Karpas-422 (cell line): ENCODE results near the gene TTC33. TPM values are rescaled to one million over a fixed set of nuclear protein-coding genes. Genes with fewer than 3 reads are reported as not detected.

Experiments
- DNase-seq: peaks from one replicate; pipeline ENCODE4 v3.0.0-alpha.2; 2015
- H2AFZ ChIP-seq: fragments of 200-600 bp; sonication (generic); 2 replicates; pipeline ENCODE4 v1.6.1; 2014; ENCODE audit warnings: antibody characterized with exemption, low read length, mixed read lengths
- H3K27ac ChIP-seq: fragments of 200-600 bp; sonication (generic); 2 replicates; pipeline ENCODE4 v1.5.1; 2014; ENCODE audit warnings: mild to moderate bottlenecking, low read length, moderate library complexity
- H3K27me3 ChIP-seq: fragments of 200-600 bp; sonication (generic); 2 replicates; pipeline ENCODE4 v1.6.1; 2014; ENCODE audit warnings: low read length, mixed read lengths
- H3K36me3 ChIP-seq: fragments of 200-600 bp; sonication (generic); 2 replicates; pipeline ENCODE4 v1.6.1; 2014; ENCODE audit warnings: low read length, mixed read lengths; ENCODE audit not compliant: insufficient read depth
- H3K4me1 ChIP-seq: fragments of 200-600 bp; sonication (generic); 2 replicates; pipeline ENCODE4 v1.6.1; 2014; ENCODE audit warnings: mild to moderate bottlenecking, low read length, mixed read lengths
- H3K4me2 ChIP-seq: fragments of 200-600 bp; sonication (generic); 2 replicates; pipeline ENCODE4 v1.6.1; 2014; ENCODE audit warnings: low read length, low read depth, mild to moderate bottlenecking; ENCODE audit not compliant: poor library complexity, severe bottlenecking
- H3K4me3 ChIP-seq: fragments of 200-600 bp; sonication (generic); 2 replicates; pipeline ENCODE4 v1.5.1; 2014; ENCODE audit warnings: mild to moderate bottlenecking, antibody characterized with exemption, low read length, mixed read lengths
- H3K79me2 ChIP-seq: fragments of 200-600 bp; sonication (generic); 2 replicates; pipeline ENCODE4 v1.6.1; 2014; ENCODE audit warnings: mild to moderate bottlenecking, low read length, mixed read lengths
- H3K9ac ChIP-seq: fragments of 200-600 bp; sonication (generic); 2 replicates; pipeline ENCODE4 v1.6.0; 2014; ENCODE audit warnings: low read length
- H3K9me2 ChIP-seq: fragments of 200-600 bp; sonication (generic), shearing (Covaris generic); replicated peaks from 2 replicates; pipeline ENCODE4 v1.6.0; 2014; ENCODE audit warnings: mild to moderate bottlenecking, low read length, moderate library complexity; ENCODE audit not compliant: insufficient read depth
- H3K9me3 ChIP-seq: fragments of 300-700, 200-600 bp; sonication (generic); 2 replicates; pipeline ENCODE4 v1.6.1; 2014; ENCODE audit warnings: low read length, mixed read lengths
- H4K20me1 ChIP-seq: fragments of 200-600 bp; sonication (generic); 2 replicates; pipeline ENCODE4 v1.6.1; 2014; ENCODE audit warnings: mild to moderate bottlenecking, antibody characterized with exemption, low read length, low read depth; ENCODE audit not compliant: insufficient read depth
- total RNA-seq: library from RNA; depleted of rRNA; stranded (reverse); fragments of >200 nt; shearing (Covaris generic); gene quantifications from 2 replicates; pipeline ENCODE4 v1.2.3, GENCODE V29; 2014; ENCODE audit warnings: low replicate concordance

TTC33 gene
- total RNA-seq, 1 experiment from 2014 or later, result 18.5 TPM

- peaks cover 99% of the 10 kb centered on the region for H3K79me2 ChIP-seq
- no peaks in the 10 kb centered on the region for H3K9me3 ChIP-seq
- no peak overlapping the region for H3K9ac ChIP-seq
- no peak overlapping the region for H3K27ac ChIP-seq
- peaks cover 3% of the 10 kb centered on the region; the same call in 1 of the 2 replicates for H4K20me1 ChIP-seq
- no peak overlapping the region for H3K4me3 ChIP-seq
- no peak overlapping the region for H3K4me2 ChIP-seq
- H3K27me3 ChIP-seq, result no peaks in the 10 kb centered on the region
- peaks cover 15% of the 10 kb centered on the region; the same call in 1 of the 2 replicates for H3K36me3 ChIP-seq
- no peaks in the 10 kb centered on the region for H3K4me1 ChIP-seq
- H3K9me2 ChIP-seq, result no peaks in the 10 kb centered on the region
- no peak overlapping the region for H2AFZ ChIP-seq
- no peak for DNase-seq
Observed at GRCh38 chr5:40784916-40785315, 29.2 kb upstream of the TTC33 start.

- peaks cover 99% of the 10 kb centered on the region for H3K79me2 ChIP-seq
Observed at GRCh38 chr5:40784027-40784653, 28.4 kb upstream of the TTC33 start.

DNA sequence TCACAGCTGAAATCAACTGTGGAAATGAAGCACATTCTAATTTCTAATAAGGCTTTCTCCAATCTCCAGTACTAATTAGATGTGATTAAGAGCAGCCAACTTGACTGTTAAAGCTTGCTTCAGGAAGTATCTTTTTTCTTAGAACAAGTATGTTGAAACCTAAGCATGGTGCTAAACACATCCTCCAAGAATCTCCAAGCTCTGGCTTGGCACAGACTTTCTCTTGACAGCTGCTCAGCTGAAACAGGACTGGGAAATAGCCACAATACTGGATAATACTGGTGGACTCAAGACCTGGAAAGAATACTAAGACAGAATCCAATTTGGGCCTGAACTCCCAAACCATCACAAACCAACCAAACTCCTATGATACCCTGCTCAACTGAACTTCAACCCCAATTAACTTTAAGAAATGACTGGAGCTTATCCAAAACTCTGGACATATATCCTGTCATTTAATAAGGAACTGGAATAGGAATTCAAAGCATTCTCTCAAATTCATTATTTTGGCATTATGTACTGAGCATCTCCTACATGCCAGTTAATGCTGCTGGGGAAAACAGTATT, 26.2 kb upstream of the TTC33 start:
- no peaks in the 10 kb centered on the region for H3K9me3 ChIP-seq
- H2AFZ ChIP-seq, result no peak overlapping the region
- no peaks in the 10 kb centered on the region; the same call in 1 of the 2 replicates for H3K36me3 ChIP-seq
- no peaks in the 10 kb centered on the region for H3K4me1 ChIP-seq
- H3K27me3 ChIP-seq, result no peaks in the 10 kb centered on the region
- no peak overlapping the region for H3K4me2 ChIP-seq
- no peak overlapping the region for H3K9ac ChIP-seq
- no peak overlapping the region for H3K27ac ChIP-seq
- H3K79me2 ChIP-seq, result peaks cover 86% of the 10 kb centered on the region
- DNase-seq, result no peak
- no peaks in the 10 kb centered on the region for H4K20me1 ChIP-seq
- no peak overlapping the region for H3K4me3 ChIP-seq
- no peaks in the 10 kb centered on the region for H3K9me2 ChIP-seq

More at GRCh38 chr5:40784027-40784653, 28.4 kb upstream of the TTC33 start:
- Histone ChIP-seq H4K20me1 (peaks cover 3% of the 10 kb centered on the region; the same call in 1 of the 2 replicates), H3K27ac (no peak overlapping the region), H3K27me3 (no peaks in the 10 kb centered on the region), H3K36me3 (peaks cover 15% of the 10 kb centered on the region; the same call in 1 of the 2 replicates), H3K9me2 (no peaks in the 10 kb centered on the region), H3K9me3 (no peaks in the 10 kb centered on the region), H2AFZ (no peak overlapping the region), H3K4me2 (no peak overlapping the region), H3K9ac (no peak overlapping the region), H3K4me1 (no peaks in the 10 kb centered on the region), H3K4me3 (no peak overlapping the region)
- DNase-seq, result no peak

- no peaks in the 10 kb centered on the region for H4K20me1 ChIP-seq
- H3K27ac ChIP-seq, result no peak overlapping the region
- H3K4me2 ChIP-seq, result no peak overlapping the region
- H3K4me3 ChIP-seq, result no peak overlapping the region
- H3K27me3 ChIP-seq, result no peaks in the 10 kb centered on the region
- H2AFZ ChIP-seq, result no peak overlapping the region
- H3K4me1 ChIP-seq, result no peaks in the 10 kb centered on the region
- no peak for DNase-seq
- H3K36me3 ChIP-seq, result peaks cover 3% of the 10 kb centered on the region; the same call in 1 of the 2 replicates
- no peak overlapping the region for H3K9ac ChIP-seq
- H3K79me2 ChIP-seq, result peaks cover 79% of the 10 kb centered on the region
- H3K9me2 ChIP-seq, result no peaks in the 10 kb centered on the region
- H3K9me3 ChIP-seq, result no peaks in the 10 kb centered on the region
Observed at GRCh38 chr5:40780858-40781257, 25.1 kb upstream of the TTC33 start.

- H3K79me2 ChIP-seq, result peaks cover 79% of the 10 kb centered on the region
- H3K27me3 ChIP-seq, result no peaks in the 10 kb centered on the region
- H3K27ac ChIP-seq, result no peak overlapping the region
- no peak overlapping the region for H2AFZ ChIP-seq
- H3K36me3 ChIP-seq, result peaks cover 10% of the 10 kb centered on the region; the same call in 1 of the 2 replicates
- no peak for DNase-seq
- no peaks in the 10 kb centered on the region for H3K9me2 ChIP-seq
- H3K4me2 ChIP-seq, result no peak overlapping the region
- H3K4me1 ChIP-seq, result no peaks in the 10 kb centered on the region
- H4K20me1 ChIP-seq, result no peaks in the 10 kb centered on the region
- no peak overlapping the region for H3K9ac ChIP-seq
- no peaks in the 10 kb centered on the region for H3K9me3 ChIP-seq
- no peak overlapping the region for H3K4me3 ChIP-seq
Observed at GRCh38 chr5:40780199-40780598, 24.4 kb upstream of the TTC33 start.

DNA sequence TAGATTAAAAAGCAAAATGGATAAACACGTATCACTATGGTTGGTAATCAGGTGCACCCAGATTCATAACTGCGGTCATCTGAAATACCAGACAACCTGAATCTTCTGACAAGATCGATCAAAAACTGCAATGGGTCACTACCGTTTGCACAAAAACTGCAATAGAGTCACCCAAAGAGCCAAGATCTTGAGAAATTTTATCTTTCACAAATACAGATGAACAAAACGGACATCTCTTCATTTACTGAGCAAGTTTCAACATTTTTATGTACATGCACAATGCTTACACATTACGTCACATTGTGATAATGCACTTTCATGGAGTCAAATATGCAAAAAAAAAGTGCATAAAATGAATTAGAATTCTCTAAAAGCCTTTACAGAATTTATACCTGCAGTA, 23.8 kb upstream of the TTC33 start:
- peaks cover 12% of the 10 kb centered on the region; the same call in 1 of the 2 replicates for H3K36me3 ChIP-seq
- no peaks in the 10 kb centered on the region for H4K20me1 ChIP-seq
- no peaks in the 10 kb centered on the region for H3K4me1 ChIP-seq
- no peak overlapping the region for H3K4me2 ChIP-seq
- H3K27ac ChIP-seq, result no peak overlapping the region
- DNase-seq, result no peak
- no peak overlapping the region for H3K9ac ChIP-seq
- no peak overlapping the region for H2AFZ ChIP-seq
- no peaks in the 10 kb centered on the region for H3K27me3 ChIP-seq
- H3K4me3 ChIP-seq, result no peak overlapping the region
- H3K9me2 ChIP-seq, result no peaks in the 10 kb centered on the region
- H3K9me3 ChIP-seq, result no peaks in the 10 kb centered on the region
- peaks cover 74% of the 10 kb centered on the region for H3K79me2 ChIP-seq

- no peak overlapping the region for H3K4me3 ChIP-seq
- H3K27ac ChIP-seq, result no peak overlapping the region
- peaks cover 21% of the 10 kb centered on the region; the same call in 1 of the 2 replicates for H3K36me3 ChIP-seq
- DNase-seq, result no peak
- H3K4me1 ChIP-seq, result no peaks in the 10 kb centered on the region
- H3K4me2 ChIP-seq, result no peak overlapping the region
- H3K9ac ChIP-seq, result no peak overlapping the region
- peaks cover 71% of the 10 kb centered on the region for H3K79me2 ChIP-seq
- H3K27me3 ChIP-seq, result no peaks in the 10 kb centered on the region
- no peaks in the 10 kb centered on the region for H3K9me3 ChIP-seq
- no peaks in the 10 kb centered on the region for H4K20me1 ChIP-seq
- no peaks in the 10 kb centered on the region for H3K9me2 ChIP-seq
- H2AFZ ChIP-seq, result no peak overlapping the region
Observed at GRCh38 chr5:40778133-40778532, 22.4 kb upstream of the TTC33 start.

DNA sequence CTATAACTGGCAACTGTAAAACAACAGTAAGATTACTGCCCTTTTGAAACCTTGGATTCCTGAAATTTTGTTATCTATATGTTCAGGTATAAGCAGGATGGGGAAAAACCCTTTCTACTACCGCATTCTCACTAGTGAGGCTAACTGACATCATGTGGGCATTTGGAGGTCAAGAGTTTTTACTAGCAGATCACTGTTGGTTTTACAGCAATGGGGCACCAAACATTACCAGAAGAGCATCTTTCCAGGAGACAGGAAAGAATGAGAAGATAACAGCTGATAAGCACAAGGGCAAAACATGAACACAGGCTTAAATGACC, 20.9 kb upstream of the TTC33 start:
- Histone ChIP-seq H3K27ac (no peak overlapping the region), H2AFZ (no peak overlapping the region), H3K4me2 (no peak overlapping the region), H3K4me1 (peaks cover 5% of the 10 kb centered on the region), H3K36me3 (peaks cover 29% of the 10 kb centered on the region; the same call in 1 of the 2 replicates), H4K20me1 (no peaks in the 10 kb centered on the region), H3K9me3 (no peaks in the 10 kb centered on the region), H3K27me3 (no peaks in the 10 kb centered on the region), H3K9ac (no peak overlapping the region), H3K4me3 (no peak overlapping the region), H3K9me2 (no peaks in the 10 kb centered on the region), H3K79me2 (peaks cover 69% of the 10 kb centered on the region)
- no peak for DNase-seq
